DMS 273 (cell line): ENCODE results near the gene GAS2L1.

Experiments used
- DNase-seq: peaks from one replicate; lab custom pipeline; 2025; ENCODE audit not compliant: unreplicated experiment; lab: John Stamatoyannopoulos, UW

Gene GAS2L1

GRCh38 chr22:29275167-29275566 lies 31.3 kb upstream of the GAS2L1 start:
- DNase-seq = no peak

- no peak for DNase-seq
These were observed 30.5 kb upstream of the GAS2L1 start for GRCh38 chr22:29275819-29276565.

- DNase-seq = no peak
These were observed 28.5 kb upstream of the GAS2L1 start for GRCh38 chr22:29277927-29278326.

DNA sequence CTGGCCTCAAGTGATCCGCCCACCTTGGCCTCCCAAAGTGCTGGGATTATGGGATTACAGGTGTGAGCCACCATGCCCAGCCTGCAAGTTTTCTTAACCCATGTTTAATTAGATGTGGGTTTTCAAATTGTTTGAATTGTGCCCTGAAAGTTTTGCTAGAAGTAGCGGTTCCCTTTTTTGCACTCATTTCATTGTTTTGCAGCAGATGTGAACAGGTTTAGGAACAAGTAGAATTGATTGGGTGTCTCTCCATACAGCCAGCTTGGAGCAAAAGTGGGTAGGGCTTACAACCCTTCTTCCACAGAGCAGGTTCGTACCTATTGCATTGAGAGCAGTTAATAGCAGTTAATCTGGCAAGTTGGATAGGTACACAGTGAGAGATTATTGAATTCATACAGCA lies 22.3 kb upstream of the GAS2L1 start:
- DNase-seq = no peak

DNA sequence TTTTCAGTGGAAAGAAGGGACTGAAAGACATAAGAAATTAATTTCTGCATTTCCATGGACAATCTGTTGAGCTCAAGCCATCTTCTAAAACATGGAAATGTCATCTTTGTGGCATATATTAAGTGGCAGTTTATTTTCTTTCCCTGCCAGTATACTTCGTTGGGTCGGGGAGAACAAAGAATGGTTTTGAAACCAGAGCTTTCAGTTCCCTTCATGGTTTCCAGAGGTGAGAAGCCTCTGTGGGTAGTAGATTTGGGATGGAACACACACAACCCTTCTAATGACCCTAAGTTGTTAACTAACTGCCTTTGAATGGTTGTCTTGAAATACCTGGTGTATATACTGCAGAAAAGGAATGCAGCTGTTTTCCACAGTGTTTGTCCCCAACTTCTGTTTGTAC lies 17.6 kb upstream of the GAS2L1 start:
- no peak for DNase-seq

DNA sequence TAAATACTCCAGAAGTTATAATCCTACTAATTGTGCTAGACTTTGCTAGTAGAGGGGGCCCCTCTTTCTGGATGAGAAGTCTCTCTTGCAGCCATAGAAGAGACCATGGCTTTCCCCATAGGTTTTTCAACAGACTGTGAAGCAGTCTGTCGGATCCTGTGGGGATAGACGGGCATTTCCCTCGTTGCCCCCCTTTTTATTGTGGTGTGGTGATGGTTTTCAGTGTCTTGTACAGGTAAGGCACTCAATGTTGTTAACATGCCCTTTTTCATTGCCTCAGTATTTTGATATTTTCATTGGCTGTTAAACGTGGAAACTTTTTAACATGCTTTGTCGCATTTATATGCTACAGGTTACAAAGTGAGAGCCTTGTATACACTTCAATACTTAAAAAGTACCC lies 16.4 kb upstream of the GAS2L1 start:
- no peak for DNase-seq

DNA sequence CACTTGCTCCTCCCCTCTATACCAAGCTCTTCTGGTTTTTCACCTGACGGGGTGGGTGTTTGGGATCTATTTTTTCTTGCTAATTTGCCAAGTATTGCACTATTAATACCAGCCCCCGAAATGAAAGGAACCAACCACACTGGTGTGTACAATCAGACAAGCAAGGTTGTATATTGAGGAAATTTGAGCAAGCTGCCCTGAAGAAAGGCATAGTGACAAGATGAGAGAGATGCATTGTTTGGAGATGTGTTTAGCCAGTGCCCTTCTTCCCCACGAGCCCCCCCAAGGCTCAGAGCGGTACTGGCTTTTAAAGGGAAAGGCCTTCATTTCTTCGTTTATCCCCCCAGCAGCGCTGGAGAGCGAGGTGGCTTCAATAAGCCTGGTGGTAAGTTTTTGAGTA lies 15.2 kb upstream of the GAS2L1 start:
- peak; percentile 6 for DNase-seq

- no peak for DNase-seq
These were observed 14.1 kb upstream of the GAS2L1 start for GRCh38 chr22:29292379-29292778.

- no peak for DNase-seq
These were observed 7.8 kb upstream of the GAS2L1 start for GRCh38 chr22:29298641-29299040.

DNA sequence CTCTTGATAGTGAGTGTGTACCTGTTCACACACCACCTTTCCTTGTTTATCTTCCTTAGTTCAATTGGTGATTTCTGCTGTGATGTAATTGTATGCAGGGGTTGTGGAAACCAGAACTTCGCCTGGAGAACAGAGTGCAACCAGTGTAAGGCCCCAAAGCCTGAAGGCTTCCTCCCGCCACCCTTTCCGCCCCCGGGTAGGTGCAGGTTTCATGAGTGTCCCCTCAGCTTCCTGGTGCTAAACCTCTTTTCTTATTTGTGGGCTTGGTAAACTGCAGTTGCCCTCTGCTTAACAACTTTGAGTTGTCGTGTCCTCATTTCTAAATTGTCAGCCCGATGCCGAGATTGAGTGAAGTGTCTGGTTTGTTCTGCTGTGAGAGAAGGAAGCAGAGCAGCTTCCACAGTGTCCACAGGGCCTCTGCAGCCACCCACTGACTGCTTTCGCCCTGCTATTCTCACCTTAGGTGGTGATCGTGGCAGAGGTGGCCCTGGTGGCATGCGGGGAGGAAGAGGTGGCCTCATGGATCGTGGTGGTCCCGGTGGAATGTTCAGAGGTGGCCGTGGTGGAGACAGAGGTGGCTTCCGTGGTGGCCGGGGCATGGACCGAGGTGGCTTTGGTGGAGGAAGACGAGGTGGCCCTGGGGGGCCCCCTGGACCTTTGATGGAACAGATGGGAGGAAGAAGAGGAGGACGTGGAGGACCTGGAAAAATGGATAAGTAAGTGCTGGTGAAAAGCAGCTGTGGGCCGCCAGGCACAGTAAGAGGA lies 7.1 kb upstream of the GAS2L1 start:
- no peak for DNase-seq

DNA sequence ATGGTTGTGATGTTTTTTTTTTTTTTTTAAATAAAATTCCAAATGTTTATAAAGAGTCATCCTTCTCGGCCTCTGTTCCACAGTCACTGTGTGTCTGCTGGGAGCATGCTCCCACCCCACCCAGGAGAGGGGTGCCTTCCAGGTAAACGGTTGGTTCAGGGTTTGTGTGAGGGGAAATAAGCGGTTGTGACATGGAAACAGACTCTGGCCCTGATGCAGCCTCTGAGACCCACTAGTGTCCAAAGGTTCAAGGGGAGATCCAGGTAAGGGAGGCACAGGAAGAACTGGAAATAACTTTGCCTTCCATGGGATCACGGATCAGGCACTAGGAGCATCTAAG lies 6.0 kb upstream of the GAS2L1 start:
- no peak for DNase-seq

DNA sequence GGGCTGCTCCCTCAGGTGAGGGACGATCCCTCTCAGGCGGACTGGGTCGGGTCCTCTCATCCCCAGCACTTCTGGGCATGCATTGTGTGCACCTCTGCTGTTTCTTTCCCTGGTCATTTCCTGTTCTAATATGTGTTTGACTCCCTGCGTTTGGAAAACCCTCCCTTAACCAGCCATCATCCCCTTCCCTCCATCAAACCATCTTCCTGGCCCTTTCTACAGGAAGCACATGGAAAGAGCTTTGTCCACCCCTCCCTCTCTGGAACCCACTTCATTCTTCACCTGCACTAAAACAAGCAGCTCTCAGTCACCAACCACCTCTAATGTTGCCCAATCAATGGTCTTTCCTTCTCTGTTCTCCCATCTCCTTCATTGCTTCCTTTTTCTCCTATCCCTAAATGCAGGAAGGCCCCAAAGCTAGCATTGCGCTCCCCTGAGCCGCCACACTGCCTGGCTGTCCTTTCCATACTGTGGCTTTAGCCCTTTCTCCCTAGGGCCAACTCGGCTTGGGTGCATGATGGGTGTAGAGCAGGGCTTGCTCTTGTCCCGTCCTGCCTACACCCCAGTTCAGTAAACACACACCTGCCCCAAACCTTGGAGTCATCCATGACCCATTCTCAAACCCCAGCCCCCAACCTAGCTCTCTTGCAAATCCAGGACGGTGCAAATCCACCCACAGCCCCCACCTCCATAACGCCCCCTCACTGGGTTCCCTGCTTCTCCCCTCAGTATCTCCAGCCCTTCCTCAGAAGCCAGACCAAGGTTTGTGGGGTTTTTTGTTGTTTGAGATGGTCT lies 5.4 kb upstream of the GAS2L1 start:
- peak; percentile 43 for DNase-seq

GRCh38 chr22:29301716-29302401 lies 4.6 kb upstream of the GAS2L1 start:
- peak; percentile 75 for DNase-seq

GRCh38 chr22:29302402-29302680 lies 4.1 kb upstream of the GAS2L1 start:
- no peak for DNase-seq

DNA sequence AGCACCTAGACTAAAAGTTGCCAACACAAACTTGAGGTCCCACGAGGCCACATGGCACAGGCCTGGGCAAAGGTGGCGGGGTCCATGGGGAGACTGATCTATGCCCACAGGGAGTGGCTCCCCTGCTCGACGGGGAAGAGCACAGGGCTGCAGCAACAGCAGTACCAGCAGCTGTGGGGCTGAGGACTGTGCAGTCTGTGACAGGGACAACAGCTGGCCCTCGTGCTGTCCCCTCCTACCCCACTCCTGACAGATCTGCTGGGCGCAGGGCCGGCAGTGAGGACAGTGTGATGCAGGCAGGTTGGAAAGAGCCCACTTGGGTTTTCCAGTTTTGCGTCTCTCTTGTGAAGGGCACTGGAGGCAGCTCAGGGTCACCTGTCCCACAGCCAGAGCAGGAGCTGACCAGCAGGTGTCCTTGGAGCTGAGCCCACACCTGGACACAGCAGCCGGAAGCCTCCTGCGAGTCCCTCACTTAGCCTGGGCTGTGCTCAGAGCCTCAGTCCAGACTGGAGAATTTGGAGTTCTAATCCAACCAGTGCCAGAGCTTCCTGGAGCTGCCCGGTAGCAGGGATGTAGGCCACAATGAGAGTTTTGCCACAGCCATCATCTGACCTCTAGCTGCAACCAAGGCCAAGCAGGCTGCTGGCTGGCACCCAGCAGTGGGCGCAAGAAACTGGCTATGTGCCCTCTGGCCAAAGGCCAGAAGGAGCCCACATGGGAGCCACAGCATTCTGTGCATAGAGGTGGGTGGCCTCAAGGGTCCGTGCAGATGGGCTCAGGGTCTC lies 3.6 kb upstream of the GAS2L1 start:
- DNase-seq = peak; percentile 55

DNA sequence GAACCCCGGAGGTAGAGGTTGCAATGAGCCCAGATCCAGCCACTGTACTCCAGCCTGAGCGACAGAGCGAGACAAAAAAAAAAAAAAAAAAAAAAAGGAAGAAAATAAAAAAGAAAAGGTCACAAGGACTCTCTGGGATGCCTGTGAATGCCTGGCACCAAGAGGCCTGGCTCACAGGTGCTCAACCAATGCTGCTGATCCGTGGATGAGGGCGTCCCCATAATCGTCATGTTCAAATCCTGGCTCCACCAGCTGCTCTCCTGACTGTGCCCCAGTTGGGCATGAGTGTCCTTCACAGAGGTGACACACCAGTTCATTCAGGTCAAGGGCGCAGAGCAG lies 645 bp upstream of the GAS2L1 start:
- DNase-seq = no peak

- peak; percentile 90 for DNase-seq
These were observed 565 bp downstream of the GAS2L1 start for GRCh38 chr22:29306835-29307595.

GRCh38 chr22:29307596-29308147 lies 1.2 kb downstream of the GAS2L1 start:
- DNase-seq = no peak

DNA sequence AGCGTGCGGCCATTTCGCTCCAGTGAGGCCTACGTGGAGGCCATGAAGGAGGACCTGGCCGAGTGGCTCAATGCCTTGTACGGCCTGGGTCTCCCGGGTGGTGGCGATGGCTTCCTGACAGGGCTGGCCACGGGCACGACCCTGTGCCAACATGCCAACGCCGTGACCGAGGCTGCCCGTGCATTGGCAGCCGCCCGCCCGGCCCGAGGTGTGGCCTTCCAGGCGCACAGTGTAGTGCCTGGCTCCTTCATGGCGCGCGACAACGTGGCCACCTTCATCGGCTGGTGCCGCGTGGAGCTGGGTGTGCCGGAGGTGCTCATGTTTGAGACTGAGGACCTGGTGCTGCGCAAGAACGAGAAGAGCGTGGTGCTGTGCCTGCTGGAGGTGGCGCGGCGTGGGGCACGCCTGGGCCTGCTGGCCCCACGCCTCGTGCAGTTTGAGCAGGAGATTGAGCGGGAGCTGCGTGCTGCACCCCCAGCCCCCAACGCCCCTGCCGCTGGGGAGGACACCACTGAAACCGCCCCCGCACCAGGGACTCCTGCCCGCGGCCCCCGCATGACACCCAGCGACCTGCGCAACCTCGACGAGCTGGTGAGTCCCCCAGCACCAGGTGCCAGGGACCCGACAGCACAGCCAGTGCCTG lies 1.8 kb downstream of the GAS2L1 start:
- no peak for DNase-seq
